Testis (tissue), 2 donors: Measurements from ENCODE around the gene EPHA6.

ENCODE experiments used
- CTCF ChIP-seq, 3 experiments: fragments of 450-650 bp in 2 of 3; fragments of 200-600 bp in 1 of 3; sonication (generic) in 1 of 3; IDR thresholded peaks; one replicate each; pipeline ENCODE4 v1.5.1; 2016 to 2019; ENCODE audit warnings: antibody characterized with exemption in 3 of 3, mild to moderate bottlenecking in 2 of 3, moderate library complexity in 1 of 3
- POLR2A ChIP-seq: fragments of 450-650 bp; IDR thresholded peaks from one replicate; pipeline ENCODE4 v1.6.1; 2017; ENCODE audit warnings: antibody characterized with exemption, mild to moderate bottlenecking, moderate library complexity

- no peak for TF ChIP-seq POLR2A
- no peak for TF ChIP-seq CTCF (IDR thresholded peaks at IDR 0.05)
Measured at GRCh38 chr3:96900031-96900430, 85.6 kb downstream of the EPHA6 start.
